Stimulated activated CD4-positive, alpha-beta T cell treated with anti-CD3 and anti-CD28 coated beads, Interleukin-12 subunit alpha, Interleukin-12 subunit beta, amount 100 ng/mL, for 4 hours (primary cell): ENCODE results near the gene HIGD1B.
"Not testable (repeated sequence)": the region's sequence is repeated elsewhere in the genome, so short reads cannot be mapped to it uniquely, and the experiment has no call there.

Experiments used
- DNase-seq: peaks from one replicate; pipeline ENCODE4 v3.0.0-alpha.2; 2020

Gene HIGD1B

DNA sequence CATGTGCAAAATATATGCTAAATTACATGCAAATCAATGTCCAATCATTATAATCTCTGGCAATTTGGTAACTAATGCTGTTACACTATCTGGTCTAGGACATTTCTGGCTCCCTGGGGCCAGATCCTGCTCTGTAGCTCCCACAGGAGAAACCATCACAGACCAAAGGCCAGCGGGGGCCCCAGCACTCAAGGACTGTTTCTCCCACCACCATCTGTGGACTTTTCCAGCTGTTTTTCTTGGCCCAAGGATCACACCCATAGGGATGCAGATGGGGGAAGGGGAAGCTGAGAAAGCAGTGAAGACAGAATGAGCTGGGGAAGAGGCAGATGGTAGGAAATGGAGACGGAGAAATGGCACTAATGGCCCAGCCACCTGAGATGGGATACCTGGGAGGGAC, at the start of gene HIGD1B:
Gene HIGD1B, plus strand, starts transcription at position 298 of the 400 bp plus-strand sequence. CDS start 270 bp downstream, outside the sequence.
- no peak for DNase-seq

DNA sequence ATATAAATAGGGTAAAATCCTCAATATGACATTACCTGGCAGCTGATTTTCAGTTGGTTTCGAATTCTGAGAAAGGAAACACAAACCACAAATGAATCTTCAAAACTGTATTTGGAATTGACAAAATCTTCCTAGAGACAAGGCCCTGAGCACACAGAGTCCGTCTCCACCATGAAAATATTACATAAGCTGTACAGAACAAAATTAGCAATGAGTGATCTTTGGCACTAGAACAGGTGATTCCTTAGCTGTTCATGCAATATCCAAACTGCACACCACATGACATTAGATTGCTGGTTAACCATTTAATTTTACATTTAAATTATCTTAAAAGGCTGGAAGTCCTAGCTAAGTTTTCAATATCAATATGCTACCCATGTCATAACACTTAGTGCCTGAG, 49.3 kb upstream of the HIGD1B start:
- no peak for DNase-seq

DNA sequence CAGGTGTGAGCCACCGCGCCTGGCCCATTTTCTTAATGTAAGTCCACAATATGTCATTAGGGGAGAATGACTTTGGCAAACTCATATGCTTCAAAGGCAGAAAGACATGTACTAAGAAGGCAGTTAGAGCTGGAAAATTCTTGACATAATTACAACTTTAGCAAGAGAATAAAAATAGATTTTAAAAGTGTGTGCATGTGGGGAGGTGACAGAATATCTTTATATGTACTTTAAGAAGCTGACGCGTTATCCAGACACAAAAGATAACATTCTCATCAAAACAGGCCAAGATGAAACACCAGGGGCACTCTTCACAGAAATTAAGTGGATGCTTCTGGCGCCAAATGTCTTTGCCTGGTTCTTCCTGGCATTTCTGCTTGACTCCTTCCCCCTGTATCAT, 45.8 kb upstream of the HIGD1B start:
- no peak for DNase-seq

DNA sequence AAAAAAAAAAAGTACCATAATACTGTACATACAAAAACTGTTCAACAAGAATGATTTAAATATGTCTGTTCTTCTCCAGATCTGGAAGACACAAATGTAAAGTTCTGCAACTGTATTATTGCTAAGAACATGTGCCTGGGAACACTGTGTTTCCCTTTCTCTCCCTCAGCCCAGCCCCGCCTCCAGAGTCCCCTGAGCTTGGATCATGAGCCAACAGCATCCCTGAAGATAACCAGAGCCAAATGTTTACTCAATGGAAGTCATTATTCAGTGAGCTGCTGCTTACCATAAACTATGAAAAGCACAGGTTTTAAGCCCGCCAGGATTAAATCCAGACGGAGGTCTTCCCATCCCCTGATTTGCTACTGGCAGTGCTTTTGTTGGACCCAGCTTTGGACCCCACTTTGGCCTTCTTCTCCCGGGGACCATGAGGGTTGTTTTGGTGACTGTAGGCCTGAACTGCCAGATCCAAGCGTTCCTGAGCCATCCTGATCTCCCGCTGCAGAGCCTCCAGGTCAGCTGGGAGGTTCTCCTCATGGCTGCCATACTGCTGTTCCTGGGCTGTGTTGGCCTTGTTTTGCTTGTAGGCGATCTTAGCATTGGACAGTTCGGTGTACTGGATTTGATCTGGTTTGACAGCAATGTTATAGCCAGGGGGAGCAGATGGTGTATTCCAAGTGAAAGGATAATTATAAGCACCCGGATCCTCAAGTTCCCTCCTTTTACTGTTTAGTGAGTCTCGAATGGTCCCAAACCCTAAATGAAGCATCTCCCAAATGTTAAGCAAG, 43.2 kb upstream of the HIGD1B start:
- DNase-seq, result no peak

DNA sequence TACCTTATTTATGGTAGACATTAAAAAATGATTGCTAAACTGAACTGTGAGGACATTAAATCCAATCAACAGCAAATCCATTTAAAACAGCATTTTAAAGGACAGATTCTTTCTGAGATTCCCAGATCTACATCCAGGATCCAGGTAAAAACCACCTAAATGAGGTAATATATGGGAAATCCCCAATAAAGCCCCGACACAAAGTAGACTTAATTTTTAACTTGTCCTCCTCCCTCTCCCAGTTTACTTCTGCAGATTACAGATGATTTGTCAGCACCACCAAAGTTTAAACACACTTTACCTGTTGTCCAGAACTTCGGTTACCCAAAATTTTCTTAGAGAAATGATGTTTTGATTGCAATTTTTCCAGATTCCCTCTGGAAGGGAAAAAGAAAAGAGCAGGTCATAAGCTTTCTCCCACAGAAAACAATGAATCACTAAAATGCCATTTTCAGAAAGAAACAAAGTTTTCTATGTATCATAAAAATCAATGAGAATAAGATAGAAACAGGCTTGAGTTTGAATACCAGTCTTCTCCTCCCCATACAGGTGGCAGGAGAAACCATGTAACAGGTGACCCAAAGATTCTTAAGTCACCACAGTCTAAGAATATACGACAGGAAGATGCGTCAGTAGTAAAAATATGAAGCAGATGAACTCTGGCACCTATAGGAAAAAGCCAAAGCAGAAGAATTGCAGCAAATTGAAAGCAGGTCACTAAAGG, 40.4 kb upstream of the HIGD1B start:
- DNase-seq, result no peak

DNA sequence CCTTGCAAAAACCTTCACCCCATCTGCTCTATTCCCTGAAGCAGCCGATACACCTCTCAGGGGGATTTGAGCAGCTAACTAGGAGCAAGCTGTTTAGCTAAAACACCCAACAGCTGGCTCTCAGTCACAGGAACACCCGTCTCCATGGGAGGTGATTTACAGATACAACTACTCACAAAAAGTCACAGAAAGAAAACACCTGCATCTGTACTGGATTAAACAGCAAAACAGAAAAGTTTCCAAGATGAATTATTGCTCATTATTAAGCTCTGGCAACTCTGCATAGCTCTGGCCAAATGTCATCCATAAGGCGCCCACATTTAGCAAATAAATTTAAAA, 39.9 kb upstream of the HIGD1B start:
- DNase-seq, result no peak

DNA sequence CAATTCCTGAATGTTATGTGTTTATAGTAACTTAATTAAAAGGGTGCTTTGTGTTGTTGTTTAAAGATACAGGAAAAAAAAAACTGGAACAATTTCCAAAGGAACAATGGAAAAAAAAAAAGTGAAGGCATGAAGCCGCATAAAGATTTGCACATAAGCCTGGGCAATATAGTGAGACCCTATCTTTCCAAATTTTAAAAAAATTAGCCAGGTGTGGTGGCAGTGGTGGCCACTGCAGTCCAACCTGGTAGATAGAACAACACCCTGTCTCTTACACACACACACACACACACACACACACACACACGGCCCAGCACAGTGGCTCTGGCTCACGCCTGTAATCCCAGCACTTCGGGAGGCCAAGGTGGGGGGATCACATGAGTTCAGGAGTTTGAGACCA, 39.5 kb upstream of the HIGD1B start:
- no peak for DNase-seq

DNA sequence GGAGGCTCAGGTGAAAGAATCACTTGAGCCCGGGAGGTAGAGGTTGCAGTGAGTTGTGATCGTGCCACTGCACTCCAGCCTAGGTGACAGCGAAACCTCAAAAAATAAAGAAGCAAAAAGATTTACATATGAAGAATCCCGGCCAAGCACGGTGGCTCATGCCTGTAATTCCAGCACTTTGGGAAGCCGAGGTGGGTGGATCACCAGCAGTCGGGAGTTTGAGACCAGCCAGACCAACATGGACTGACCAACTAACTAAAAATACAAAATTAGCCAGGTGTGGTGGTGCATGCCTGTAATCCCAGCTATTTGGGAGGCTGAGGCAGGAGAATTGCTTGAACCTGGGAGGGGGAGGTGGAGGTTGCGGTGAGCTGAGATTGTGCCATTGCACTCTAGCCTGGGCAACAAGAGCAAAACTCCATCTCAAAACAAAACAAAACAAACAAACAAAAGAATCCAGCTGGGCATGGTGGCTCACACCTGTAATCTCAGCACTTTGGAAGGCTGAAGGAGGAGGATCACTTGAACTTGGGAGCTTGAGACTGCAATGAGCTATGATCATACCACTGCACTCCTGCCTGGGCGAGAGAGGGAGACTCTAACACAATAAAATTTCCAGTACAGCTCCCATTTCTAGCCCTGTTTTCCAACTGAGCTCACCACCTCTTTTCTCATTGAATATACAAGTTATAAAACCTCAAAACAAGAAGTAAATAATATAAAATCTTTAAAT, 38.9 kb upstream of the HIGD1B start:
- DNase-seq, result not testable (repeated sequence)

DNA sequence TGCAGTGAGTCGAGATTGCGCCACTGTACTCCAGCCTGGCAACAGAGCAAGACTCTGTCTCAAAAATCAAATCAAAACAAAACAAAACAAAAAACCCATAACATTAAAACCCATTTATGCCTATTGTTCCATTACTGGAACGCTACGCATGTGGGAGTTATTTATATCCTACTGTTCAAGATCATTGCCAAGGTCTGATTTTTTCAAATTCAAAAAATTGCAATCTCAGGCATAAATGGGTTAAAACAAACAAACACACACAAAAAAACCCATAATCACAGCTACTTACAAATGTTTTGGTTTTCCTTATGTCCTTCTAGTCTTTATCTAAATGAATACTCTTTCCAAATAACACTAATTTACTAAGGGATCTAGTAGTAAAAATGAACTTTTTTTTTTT, 35.4 kb upstream of the HIGD1B start:
- no peak for DNase-seq

DNA sequence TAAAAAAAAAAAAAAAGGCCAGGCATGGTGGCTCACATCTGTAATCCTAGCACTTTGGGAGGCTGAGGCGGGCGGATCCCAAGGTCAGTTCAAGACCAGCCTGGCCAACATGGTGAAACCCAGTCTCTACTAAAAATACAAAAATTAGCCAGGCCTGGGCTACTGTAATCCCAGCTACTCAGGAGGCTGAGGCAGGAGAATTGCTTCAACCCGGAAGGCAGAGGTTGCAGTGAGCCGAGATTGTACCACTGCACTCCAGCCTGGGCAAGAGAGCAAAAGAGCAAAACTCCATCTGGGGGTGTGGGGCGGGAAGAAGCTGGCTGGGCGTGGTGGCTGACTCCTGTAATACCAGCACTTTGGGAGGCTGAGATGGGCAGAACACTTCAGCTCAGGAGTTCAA, 29.2 kb upstream of the HIGD1B start:
- not testable (repeated sequence) for DNase-seq

DNA sequence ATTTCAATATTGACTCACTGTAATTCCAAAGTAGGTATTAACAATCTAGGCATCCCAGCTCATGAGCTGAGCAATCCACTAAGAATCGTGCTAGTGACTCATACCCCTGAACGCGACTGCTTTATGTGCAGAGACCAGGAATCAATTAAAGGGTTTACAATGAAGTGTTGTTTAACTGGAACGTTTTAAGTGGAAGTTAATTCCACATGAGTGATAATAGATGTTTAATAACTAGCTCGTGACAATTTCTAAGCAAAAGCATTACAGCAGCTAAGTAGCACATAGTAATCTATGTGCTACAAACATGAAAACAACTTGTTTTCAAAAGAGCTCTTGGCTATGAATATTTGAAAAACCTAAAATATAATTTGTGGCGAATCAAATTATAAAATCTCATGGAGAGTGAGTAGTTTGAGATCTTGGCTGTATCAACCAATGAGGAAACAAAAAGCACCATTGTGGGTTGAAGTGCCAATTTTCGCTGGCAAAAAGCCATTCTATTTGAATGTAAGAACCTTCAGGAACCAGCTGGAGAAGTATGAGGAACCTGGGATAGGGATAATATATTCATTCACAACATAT, 27.0 kb upstream of the HIGD1B start:
- DNase-seq, result no peak

DNA sequence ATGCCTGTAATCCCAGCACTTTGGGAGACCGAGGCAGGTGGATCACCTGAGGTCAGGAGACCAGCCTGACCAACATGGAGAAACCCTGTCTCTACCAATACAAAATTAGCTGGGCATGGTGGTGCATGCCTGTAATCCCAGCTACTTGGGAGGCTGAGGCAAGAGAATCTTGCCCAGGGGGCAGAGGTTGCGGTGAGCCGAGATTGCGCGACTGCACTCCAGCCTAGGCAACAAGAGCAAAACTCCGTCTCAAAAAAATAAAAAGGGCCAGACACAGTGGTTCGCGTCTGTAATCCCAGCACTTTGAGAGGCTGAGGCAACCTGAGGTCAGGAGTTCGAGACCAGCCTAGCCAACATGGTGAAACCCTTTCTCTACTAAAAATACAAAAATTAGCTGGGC, 22.4 kb upstream of the HIGD1B start:
- DNase-seq, result not testable (repeated sequence)

DNA sequence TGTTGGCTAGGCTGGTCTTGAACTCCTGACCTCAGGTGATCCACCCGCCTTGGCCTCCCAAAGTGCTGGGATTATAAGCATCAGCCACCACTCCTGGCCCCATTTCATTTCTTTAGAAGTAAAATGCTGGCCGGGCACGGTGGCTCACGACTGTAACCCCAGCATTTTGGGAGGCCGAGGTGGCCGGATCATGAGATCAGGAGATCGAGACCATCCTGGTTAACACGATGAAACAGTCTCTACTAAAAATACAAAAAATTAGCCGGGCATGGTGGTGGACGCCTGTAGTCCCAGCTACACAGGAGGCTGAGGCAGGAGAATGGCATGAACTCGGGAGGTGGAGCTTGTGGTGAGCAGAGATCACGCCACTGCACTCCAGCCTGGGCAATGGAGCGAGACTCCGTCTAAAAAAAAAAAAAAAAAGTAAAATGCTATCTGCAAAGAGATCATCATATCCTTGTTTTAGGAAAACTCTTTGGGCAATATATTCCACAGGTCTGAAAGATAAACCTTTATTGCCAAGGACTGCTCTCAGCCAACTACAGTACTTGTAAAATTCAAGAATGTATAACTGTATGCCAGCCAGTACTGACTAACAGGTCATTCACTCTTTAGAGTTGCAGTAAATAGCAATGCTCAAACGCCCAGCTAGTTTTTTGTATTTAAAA, 21.4 kb upstream of the HIGD1B start:
- no peak for DNase-seq

DNA sequence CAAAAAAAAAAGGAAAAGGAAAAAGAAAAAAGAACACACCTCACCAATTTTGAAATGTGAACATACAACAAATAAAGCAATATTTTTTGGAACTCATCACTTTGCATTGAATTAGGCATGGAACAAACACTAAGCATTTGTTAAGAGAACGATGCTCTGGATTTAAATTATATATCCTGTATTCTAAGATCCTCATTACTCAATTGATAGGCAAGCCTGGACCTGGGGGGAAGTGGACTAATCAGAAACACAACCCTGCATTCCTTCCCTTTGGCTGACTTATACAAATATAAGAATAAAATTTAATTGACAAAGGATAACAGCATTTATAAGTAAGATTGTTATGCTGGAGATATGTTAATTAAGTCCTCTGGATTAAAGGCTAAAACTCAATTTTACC, 19.8 kb upstream of the HIGD1B start:
- no peak for DNase-seq

DNA sequence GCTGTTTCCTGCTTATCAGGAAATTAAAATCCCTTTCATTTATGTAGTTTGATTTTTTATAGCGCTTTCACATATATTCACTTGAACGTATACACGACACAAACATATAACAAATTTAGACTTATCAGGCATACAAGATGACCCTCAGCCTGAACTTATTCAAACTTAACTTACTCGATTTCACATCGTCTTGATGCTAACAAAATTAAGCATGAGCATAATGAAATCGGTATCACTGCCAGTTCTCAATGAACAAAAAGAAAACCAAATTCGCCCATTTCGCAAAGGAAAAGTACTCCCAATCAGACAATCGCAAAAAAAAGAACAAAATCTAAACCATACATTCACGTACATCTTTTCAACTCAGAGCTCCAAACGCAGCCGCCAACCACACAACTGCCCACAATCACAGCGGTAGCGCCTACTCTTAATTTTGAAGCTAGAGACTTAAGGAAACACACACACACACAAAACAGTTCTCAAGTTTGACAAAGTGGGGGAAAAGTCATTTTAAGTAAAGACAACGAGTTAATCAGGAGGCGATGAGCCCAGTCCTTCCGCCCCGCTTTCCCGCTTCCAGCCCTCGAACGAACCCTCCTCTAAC, 18.7 kb upstream of the HIGD1B start:
- DNase-seq, result no peak

DNA sequence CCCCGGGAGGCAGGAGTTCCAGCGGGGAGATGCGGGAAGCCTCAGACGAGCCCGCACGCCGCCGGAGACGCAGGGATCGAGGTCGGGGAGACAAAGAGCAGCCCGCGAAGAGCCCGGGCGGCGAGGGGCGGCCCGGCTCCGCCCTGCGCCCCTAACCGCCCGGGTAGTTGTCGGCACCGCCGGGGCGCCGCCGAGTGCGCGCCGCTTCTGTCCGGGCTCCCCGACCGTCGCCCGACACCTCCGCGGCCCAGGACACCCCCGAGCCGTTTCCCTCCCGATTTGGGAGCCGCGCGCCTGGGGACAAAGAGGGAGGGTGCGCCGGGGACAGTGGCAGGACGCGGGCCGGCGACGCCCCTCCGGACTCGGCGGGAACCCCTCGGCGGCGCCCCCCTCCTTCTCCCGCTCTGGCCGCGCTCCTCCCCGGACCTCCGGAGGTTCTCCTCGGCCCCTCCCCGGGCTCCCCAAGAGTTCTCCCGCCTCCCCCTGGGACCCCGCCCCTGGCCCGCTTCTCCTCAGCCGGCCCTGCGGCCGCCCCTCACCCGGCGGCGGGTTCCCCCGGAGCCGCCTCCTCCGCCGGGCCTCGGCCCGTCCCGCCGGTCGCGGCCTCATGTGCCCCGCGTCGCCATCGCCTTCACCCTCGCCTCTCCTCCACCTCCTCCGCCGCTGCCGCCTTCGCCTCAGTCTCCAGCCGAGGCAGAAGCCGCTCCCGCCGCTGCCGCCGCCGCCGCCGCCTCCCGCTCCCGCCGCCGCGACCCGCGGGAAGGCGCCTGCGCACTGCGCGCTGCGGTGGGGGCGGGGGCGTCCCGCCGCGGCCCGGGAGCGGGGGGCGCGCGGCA, 17.9 kb upstream of the HIGD1B start, which contains the start of gene GJC1:
Gene GJC1, minus strand, starts transcription at position 765 of the 836 bp plus-strand sequence. CDS start 24,470 bp downstream, outside the sequence.
- DNase-seq, result peak; percentile 17

DNA sequence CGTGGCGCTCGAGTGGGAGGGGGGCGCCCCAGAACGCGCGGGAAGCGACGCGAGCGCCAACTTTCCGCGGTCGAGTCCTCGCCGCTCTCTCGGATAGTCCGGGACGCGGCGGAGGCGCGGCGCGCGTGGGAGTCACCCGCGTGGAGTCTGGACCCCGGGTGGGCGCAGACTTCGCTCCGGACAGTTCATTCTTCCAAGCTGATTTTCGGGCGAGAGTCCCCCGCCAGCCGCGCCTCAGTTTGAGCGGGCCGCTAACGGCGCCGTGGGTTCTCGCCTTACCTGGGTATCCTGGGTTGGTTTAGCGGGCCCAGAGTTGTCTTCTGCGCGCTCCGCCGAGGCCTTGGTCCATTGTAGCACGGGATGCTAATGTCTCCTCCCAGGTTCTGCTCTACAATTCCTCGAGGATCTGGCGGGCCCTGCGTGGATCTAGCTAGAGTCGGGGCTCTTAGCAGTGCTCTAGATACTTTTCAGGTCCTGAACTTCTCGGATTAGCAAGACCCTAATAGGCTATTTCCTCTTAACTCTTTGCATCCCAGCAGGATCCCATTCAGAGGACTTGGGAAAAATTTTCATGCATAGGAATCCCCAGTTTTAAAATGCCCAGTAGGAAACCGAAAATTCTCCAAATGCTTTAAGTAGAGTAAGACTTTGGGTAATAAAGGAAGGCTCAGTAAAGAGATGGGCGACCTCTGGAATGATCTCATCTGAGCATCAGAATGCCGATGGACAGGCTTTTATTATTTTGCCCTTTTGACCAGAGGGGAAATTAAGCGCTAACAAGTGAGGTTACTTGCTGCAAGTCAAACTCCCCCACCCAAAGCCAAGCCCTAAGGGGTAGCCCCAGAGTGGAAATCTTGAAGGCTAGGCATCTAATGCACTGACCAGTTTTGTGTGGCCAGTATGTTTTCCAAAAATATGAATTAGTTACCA, 17.1 kb upstream of the HIGD1B start:
- peak; percentile 25 for DNase-seq

DNA sequence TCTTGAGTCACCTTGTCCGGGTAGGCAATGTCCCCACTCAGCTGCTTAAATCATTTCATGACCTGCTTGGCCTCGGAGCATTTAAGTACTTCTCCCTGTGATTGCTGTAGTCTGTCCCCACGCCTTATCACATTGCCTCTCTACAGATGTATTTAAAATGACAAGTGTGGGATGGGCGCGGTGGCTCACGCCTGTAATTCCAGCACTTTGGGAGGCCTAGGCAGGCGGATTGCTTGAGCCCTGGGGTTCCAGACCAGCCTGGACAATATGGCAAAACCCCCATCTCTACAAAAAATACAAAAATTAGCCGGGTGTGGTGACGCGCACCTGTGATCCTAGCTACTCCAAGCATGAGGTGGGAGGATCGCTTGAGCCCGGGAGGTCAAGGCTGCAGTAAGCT, 16.3 kb upstream of the HIGD1B start:
- DNase-seq, result no peak

DNA sequence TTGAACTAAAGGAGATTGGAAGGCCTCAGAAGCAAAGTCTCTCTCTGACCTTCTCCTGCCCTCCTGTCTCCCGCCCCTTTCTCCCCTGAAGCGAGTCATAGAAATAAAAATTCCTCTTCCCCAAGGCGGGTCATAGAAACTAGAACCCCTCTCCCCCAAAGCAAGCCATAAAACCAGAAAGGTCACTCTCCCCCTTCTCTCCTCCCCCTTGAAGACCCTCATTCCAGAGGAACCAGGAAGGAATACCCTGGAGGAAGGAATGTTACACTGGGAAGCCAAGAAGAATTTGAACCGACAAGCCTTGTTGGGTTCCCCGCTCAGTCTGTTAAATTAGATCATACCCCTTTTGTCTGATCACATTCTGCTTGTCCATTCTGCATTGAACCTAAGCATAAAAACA, 14.9 kb upstream of the HIGD1B start:
- DNase-seq, result no peak

DNA sequence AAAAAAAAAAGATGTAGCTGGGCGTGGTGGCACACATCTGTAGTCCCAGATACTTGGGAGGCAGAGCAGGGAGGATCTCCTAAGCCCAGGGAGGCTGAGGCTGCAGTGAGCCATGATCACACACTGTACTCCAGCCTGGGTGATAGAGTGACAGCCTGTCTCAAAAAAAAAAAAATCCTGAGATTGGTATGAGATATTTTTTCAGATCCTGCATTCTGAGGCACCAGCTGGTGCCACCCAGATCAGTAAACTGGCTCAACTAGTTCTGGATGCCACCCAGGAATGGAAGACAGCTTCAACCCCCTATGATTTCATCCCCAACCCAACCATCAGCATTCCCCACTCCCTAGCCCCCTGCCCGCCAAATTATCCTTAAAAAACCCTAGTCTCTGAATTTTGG, 10.5 kb upstream of the HIGD1B start:
- DNase-seq, result no peak
